ENCODE measurements around the gene BOD1L2.

Gene BOD1L2

DNA sequence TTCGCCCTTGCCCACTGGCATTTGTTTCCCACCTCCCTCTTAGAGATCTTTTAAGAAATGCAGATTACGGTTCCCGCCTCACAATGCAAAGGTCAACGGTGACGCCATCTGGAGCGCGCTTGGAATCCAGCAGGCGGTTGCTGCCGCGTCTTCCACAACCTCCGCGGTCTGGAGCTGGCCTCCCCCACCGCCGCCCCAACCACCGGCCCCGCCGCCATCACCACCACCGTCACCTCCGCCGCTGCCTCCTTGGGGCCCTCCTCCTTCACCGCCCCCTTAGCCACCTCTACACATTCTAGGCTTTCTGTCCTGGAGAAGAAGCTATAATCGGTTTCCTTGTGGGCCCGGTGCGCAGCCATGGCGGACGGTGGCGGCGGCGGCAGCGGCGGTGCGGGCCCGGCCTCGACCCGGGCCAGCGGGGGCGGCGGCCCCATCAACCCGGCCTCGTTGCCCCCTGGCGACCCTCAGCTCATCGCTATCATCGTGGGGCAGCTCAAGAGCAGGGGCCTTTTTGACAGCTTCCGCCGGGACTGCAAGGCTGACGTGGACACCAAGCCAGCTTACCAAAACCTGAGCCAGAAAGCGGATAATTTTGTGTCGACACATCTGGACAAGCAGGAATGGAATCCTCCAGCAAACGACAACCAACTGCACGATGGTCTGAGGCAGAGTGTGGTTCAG lies at the start of gene BOD1L2:
Gene BOD1L2, plus strand, starts transcription at position 132 of the 681 bp plus-strand sequence. Its CDS starts 226 bp downstream, at position 358.
- DNase-seq, result no peak

DNA sequence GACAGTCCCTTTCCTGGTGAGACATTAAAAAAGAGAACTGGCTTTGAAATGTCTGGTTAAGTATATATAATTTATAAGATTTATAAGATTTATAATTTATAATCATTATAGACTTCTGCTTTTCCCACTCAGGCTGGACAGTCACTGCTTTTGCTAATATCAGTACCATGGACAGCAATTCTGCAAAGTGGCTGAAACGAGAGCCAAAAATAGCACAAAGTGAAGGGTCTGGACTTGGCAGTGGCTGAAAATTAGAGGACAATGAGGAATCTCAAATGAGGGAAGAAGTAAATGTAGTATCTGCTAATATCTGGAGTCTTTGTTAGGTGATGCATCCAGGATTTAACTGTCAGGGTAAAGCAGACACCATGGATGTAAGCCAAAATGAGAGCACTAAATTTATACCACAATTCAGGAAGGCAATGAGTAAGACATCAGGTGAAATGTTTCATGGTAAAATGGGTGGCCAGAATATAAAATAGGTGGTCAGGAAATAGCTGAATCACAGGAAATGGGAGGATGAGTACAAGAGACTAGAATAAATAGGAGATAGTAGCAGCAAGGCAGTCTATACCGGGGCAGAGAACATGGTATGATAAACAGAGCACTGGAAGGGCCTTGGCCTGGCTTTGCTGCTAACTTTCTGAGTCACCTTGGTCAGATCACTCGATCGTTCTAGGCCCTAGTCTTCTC lies 39.6 kb upstream of the BOD1L2 start:
- DNase-seq, result no peak

DNA sequence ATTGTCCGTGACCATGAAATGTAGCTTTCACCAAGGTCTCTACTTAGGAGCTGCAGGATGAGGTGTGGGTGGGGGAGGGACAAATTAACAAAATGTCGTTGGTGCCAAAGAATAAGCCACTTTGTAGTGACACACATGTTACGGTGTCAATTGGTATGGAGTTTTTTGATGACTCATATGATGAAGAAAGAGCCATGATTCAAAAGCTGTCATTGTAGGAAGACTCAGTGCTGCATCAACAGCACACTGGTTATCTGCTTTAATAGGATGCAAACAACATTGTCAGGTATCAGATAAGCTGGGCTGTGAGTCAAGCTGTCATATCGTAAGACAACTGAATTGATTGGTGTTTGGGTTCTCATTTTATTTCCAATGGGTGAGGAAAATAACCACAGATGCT lies 36.6 kb upstream of the BOD1L2 start:
- no peak for DNase-seq

DNA sequence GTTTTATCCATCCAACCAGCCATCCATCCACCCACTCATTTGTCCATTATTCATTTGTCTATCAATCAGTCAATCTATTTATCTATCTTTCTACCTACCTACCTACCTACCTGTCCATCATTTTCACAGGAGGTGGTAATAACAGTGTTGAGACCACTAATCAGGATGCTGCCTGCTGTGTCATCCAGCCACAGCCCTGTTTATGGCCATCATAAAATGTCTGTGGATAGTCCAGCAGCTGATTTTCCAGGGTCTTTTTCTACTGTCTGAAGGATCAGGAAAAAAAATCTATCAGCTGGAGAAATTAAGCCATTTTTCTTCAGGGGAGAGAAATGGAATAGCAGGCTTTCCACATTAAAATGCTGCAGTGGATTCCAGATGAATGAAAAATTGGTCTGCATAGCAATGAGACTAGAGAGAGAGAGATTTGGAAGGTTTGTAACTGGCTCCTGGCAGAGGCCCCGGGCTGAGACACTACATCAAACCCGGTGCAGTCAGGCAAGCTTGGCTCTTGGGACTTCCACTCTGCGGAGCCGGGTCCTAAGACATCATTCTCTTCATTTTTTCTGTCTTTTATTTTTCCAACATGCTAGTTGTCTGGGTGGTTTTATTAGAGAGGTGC lies 33.0 kb upstream of the BOD1L2 start:
- no peak for DNase-seq

DNA sequence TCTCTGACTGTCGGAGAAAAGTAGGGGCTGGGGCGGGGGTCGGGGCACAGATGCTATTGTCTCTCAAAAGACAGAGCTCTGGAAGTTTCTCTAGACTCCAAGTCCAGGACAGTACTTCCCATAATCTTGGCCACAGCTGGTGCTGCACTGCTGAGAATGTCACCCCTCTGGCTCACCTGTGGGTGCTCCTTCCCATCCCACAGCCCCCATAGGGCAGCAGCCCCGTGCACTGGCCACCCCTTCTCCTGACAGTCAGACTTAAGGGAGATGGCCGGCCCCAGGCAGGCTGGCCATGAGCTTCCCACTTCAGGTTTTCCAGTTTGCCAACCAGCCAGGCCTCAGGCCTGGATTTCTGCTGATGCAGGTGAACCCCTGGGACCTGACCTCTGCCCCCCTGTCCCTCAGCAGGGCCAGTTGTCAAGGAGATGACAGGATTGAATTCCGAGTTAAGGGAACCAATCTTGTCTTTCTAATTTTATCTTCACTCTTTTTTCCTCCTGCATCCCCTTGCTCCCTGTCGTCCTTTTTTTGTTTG lies 30.2 kb upstream of the BOD1L2 start:
- DNase-seq, result no peak

DNA sequence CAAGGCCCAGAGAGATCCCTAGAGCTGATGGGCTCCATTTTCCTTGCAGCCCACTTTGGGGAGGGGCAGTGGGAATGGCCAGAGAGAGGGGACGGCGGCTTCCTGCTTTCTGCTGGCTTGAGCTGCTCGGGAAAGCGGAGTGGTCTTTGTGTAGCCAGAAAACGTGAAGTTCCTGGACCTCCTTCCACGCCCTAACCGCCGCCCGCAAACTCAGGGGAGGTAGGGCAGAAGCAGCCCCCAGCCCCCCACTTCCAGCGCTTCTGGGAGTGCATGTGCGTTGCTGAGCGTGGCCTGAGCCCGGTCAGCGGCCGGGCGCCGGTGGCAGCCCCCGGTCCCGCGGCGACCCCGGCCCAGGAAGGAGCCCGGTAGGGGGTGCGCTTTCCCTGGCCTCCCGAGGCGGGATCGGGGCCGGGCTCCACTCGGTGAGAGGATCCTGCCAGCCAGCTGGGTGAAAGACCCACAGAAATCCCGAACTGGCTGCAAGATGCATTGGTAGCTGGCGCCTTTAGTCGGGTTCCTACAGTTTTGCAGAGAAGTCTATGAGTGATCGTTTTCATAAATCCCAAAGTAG lies 25.3 kb upstream of the BOD1L2 start:
- DNase-seq, result no peak

DNA sequence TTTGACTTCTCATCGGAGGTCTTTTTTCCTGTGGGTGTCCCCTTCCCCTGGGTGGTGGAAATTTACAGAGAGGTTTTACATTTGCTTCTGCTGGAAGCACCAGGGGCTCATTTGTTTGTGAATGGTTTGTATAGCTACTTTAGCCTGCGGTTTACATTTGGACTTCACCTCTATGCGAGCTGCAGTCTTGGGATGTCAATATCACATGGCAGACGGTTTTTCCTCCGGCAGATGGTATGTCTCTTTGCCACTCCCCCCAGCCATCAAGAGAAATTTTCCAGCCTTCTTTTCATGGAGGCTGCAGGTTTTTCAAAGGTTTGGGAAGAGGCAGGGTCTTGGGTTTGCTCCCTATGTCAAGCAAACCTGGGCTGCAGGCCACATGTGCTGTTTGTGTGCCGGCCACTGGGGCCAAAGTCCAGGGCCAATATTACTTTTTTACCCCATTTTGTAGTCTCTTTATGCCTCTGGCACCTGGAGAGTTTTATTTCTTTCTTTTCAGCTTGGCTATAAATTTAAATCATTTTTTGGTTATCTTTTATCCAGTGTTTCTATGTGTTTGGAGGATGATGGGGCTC lies 23.9 kb upstream of the BOD1L2 start:
- no peak for DNase-seq

DNA sequence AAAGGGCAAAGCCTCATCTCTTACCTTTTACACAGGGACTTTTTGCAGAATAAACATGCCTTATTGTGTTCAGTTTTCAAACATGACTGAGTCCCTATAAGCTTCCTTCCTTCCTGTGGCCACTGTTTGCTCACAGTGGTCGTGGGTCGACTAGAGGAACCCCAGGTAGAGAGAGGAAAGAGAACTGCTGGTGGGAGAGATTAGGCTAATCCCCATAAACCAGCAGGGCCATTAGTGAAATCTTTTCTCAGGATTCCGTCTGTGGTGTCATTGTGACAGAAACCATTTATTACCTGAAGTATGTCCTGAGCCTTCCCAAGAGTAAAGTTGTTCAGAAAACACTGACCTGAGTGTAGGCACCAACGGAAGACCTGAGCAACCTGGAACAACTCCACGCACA lies 21.3 kb upstream of the BOD1L2 start:
- no peak for DNase-seq

DNA sequence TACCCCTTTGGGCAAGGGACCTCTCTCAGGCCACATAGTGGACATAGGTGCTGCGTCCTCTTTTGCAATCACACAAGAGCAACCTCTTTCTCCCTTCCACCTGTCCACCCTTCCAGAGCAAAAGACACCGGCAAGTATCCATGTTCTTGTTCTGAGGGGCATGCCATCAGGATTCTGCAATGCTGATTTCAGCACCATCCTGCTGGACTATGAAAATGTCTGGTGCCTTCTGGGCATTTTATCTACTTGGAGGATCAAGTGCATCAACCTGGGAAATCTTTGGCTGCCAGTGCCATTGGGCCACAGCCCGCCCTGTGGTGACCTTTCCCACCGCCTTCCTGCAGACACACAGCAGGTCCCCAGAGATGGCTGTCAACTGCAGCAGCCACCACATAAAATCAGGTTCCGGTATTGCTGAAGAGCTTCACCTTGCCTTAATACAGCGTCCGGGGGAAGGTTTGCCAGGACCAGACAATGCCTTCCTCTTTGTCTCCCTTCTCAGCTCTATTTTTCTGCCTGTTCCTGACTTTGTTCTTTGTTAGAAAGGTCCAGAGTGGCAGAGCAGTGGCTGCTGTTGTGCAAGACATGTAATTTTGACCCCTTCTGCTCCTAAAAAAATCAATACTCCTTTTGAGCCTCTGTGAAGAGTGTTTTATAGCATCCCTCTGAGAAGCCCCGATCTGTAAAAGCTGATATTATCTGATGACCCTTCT lies 18.5 kb upstream of the BOD1L2 start:
- no peak for DNase-seq

DNA sequence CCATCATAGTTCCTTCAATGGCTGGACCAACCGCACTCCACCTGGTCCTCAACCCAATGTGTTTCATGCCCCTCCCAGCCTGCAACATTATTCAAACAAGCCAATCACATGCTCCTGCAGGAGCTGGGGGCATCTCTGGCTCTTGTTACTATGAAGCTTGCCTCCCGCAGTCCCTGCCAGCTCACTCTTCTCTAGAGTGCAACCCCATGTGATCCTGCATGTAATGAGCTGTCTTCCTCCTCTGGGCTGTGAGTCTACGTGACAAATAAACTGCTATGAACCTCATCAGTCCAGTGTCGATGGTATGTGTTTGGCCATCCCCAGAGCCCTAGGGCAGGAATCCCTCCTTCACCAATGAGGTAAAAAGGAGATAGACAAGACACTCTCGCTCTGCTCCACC lies 15.8 kb upstream of the BOD1L2 start:
- DNase-seq, result no peak

DNA sequence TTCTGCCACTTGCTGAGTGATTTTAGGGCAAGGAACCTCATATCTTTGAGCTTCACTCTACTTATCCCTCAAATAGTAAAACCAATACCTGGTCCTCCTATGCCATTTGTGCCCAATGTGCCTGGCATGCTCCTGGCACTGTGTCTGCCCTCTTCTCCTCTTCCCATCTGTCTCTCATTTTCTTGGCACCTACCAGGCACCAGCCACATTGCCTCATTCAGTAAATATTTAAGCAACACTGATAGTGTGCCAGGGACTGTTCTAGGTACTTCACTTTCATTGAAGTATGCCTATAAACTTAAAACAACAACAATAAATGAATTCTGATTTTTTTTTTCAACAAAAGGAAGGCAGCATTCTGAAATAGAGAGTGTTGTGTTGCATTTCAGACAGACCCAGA lies 15.1 kb upstream of the BOD1L2 start:
- no peak for DNase-seq

DNA sequence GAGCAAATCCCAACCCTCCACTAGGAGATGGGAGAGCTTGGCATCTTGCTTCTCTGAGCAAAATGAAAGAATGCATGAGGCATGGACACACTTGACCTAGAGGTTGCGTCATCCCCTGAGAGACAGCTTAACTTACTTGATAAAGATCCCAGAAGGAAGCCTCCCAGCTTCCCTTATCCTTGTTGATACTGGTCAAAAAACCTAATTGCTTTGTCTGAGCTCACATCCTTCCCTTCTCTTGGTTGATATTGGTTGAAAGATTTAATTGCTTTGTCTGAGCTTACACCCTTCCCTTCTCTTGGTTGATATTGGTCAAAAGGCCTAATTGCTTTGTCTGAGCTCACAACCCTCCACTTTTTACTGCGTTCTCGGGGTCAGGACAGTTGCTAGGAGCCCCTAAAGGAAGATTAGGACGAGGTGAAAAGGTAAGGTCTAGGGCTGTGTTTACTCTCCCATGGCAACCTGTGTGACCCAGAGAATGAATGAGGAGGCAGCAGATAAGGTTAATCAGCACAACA lies 12.2 kb upstream of the BOD1L2 start:
- DNase-seq, result no peak

DNA sequence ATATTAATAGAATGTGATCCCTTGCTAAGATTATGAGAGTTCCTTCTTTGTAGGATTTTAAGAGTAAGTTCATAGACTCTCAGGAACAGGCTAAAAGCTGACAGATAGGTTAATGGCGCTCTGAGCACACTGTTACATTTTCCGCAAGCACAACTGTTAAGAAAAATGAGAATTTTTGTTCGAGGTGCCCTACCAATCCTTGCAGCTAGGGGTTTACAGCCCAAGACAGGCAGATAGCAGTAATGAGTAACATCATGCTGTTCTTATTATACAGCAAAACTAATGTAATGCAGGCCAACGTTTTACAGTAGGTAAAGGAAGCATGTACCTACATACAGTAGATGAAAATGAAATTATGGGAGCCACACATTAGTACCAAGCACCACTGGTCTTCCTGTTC lies 11.2 kb upstream of the BOD1L2 start:
- no peak for DNase-seq

DNA sequence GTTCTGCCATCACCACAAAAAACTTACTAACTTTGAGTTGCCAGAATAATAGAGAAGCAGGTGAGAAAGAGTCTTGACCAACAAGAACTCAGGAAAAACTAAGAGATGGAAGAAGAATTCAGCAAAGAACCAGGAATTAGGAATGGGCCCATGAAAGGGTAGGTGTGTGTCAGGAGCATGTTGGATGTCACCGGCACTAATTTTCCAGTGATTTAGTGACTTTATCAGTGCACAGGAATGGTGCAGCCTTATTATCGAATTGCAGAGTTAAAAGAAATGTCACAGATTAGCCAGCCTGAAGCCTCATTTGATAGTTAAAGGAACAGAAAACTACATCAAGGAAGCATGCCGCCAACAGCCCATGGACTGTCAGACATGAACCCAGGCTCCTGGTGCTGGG lies 9.0 kb upstream of the BOD1L2 start:
- no peak for DNase-seq

DNA sequence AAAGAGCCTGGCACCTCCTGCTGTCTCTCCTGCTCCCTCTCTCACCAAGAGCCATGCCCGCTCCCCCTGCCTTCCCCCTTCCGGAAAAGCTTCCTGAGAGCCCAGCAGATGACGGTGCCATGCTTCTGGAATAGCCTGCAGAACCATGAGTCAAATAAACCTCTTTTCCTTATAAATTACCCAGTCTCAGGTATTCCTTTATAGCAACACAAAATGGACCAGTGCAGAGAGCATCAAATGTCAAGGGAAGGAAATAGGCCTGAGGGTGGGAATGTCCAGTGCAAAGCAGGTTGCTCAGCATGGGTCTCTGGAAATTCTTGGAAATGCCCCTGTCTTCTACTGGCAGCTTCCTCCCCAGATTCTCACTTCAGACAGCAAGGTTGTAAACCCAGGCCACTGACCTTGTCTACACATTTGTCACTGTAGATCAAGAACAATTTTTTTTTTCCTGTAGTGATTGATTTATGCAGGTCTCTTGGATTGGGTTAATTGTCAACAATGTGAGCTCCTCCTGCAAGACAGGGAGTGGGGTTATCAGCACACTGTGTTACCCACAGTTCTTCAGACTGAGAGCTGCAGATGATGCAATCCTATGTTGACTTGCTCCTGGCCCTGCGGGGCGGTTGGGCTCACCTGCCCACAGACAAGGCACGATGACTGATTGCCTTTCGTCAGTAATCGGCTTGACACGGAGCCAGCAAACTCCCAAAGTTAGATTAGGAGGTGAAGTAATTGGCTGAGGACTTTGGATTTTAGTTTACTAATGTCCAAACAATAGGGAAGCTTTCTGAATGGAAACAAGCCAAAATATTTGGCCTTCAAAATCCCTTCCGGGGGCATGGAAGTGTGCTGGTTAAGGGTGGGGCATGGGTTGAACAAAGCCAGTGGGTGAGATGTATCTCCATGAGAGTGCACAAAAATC lies 5.4 kb upstream of the BOD1L2 start:
- no peak for DNase-seq

DNA sequence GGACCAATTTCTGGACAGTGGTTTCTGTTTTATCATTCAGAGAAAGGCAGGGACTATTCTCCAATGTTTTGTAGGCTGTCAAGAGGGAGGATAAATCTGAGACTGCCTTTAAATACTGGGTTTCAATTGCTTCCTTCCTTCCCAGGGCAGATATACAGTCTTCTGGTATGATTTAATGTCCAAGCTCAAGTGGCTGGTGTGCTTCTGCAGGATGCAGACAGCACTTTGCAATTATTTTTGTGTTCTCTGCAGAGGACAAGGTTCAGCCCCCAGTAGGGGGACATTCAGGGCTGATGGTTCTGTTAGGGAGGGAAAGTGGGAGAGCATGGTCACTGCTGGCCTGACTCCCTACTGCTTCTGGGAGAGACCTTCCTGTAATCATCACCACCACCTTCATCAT lies 4.6 kb upstream of the BOD1L2 start:
- no peak for DNase-seq

DNA sequence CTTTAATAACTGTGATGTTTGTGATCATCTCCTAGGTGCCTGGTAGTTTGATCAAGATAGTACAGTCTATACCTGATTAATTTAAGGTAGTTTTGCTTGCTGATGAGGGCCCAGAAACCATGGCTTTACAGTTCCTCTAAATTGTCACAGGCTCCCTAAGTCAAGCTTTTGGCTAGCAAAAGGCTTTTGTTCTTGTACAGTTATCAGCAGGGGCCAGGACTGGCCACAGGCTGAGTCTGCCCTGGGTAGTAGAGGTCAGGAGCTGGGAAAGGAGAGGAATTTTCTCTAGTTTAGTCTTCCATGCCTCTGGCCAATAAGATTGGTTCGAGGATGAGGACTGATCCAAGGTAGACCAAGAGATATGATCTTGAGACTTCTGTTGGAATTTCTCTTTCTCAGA lies 3.6 kb upstream of the BOD1L2 start:
- DNase-seq, result no peak

DNA sequence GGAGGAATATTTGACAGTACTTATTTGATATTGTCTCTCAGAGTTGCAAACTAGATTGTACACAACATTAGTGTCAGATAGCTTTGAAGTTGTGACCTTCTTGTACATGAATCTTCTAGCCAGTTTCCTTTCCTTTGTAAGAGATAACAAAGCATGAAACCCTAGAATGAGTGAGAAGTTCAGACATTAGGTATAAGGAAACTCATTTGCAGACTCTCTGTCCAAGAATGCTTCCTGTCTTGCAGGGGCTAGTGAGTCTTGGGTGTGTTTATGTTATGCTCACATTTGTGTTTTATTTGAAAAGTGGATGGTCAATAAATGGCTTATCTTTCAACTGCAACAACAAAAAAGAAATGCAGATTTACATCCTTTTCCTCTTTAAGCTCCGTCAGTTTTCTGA lies 1.4 kb downstream of the BOD1L2 start:
- no peak for DNase-seq

DNA sequence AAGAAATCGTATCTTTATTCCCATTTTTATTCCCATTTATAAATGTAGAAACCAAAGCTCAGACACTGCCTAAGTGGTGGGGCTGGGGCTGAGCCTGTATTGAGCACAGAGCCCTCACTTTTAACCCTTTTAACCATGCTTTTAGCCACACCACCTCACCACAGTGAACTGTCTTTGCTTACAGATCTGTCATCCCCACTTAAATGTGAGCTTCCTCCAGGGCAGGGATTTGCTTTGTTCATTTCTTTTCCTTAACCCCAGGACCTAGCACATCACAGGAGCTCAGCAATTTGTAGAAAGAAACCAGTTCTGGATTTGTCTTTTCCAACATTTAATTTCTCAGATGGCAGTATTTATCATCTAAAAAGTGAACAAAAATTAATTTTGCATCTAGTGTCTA lies 2.2 kb downstream of the BOD1L2 start:
- no peak for DNase-seq

DNA sequence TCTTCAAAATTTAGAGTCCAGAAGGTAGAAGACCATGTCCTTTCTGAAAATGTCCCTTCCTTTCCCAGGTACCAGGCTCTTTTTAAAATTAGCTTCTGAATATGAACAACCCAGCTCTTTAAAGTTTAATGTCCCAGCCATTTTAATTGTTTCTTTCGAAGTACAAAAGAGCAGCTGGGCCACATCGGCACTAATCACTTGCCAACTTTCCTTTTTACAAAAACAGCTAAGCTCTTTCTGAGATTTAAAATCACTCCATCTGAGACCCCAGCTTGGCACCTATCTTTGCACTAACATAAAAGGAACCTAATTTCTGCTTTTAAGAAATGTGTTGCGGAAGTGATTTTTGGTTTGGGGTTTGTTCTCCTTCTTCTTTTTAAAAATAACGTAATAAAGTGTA lies 2.6 kb downstream of the BOD1L2 start:
- DNase-seq, result no peak

DNA sequence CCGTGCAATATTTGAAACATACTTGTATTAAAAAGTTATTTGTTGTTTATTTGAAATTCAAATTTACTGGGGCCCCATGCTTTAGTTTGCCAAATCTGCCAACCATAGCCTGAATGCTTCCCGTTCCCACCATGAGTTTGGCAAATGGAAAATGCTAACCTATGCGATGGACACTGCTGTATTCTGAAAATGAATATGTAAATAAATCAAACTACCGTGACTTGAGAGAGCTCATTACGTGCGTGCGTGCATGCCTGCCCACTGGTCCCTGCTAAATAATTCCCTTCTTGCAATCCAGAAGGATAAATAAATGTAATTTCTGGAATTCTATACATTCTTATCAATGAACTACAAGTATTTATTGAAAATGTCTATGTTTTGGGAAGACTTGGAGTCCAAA lies 3.2 kb downstream of the BOD1L2 start:
- DNase-seq, result no peak

All from stimulated activated CD4-positive, alpha-beta T cell treated with anti-CD3 and anti-CD28 coated beads, Interleukin-1b, Interleukin-23, amount 100 ng/mL, for 48 hours (primary cell).